ENCODE data around the gene CACNA1H.

CACNA1H gene

GRCh38 chr16:1159325-1159972, 6.5 kb downstream of the CACNA1H start:
- no peak for DNase-seq

- DNase-seq, result peak; percentile 32
These were observed 7.3 kb downstream of the CACNA1H start for GRCh38 chr16:1159973-1160772.

- DNase-seq, result no peak
These were observed 8.0 kb downstream of the CACNA1H start for GRCh38 chr16:1160773-1161348.

GRCh38 chr16:1162701-1163566, 10.0 kb downstream of the CACNA1H start:
- no peak for DNase-seq

GRCh38 chr16:1163567-1164055, 10.7 kb downstream of the CACNA1H start:
- no peak for DNase-seq

GRCh38 chr16:1164382-1164781, 11.5 kb downstream of the CACNA1H start:
- DNase-seq, result no peak

- DNase-seq, result no peak
These were observed 12.1 kb downstream of the CACNA1H start for GRCh38 chr16:1164975-1165374.

GRCh38 chr16:1165511-1165910, 12.6 kb downstream of the CACNA1H start:
- DNase-seq, result no peak

GRCh38 chr16:1167276-1168107, 14.6 kb downstream of the CACNA1H start:
- DNase-seq, result peak; percentile 85

- DNase-seq, result no peak
These were observed 15.9 kb downstream of the CACNA1H start for GRCh38 chr16:1168837-1169236.

GRCh38 chr16:1169285-1170075, 16.6 kb downstream of the CACNA1H start:
- no peak for DNase-seq

GRCh38 chr16:1170076-1170418, 17.1 kb downstream of the CACNA1H start:
- DNase-seq, result no peak

GRCh38 chr16:1171001-1171400, 18.1 kb downstream of the CACNA1H start:
- DNase-seq, result no peak

- DNase-seq, result no peak
These were observed 19.0 kb downstream of the CACNA1H start for GRCh38 chr16:1171854-1172428.

GRCh38 chr16:1172651-1173050, 19.7 kb downstream of the CACNA1H start:
- DNase-seq, result no peak

GRCh38 chr16:1173788-1174451, 21.0 kb downstream of the CACNA1H start:
- no peak for DNase-seq

- DNase-seq, result no peak
These were observed 21.8 kb downstream of the CACNA1H start for GRCh38 chr16:1174477-1175357.

- no peak for DNase-seq
These were observed 22.8 kb downstream of the CACNA1H start for GRCh38 chr16:1175566-1176279.
